ENCODE data around the gene DTNBP1.

The DTNBP1 gene

DNA sequence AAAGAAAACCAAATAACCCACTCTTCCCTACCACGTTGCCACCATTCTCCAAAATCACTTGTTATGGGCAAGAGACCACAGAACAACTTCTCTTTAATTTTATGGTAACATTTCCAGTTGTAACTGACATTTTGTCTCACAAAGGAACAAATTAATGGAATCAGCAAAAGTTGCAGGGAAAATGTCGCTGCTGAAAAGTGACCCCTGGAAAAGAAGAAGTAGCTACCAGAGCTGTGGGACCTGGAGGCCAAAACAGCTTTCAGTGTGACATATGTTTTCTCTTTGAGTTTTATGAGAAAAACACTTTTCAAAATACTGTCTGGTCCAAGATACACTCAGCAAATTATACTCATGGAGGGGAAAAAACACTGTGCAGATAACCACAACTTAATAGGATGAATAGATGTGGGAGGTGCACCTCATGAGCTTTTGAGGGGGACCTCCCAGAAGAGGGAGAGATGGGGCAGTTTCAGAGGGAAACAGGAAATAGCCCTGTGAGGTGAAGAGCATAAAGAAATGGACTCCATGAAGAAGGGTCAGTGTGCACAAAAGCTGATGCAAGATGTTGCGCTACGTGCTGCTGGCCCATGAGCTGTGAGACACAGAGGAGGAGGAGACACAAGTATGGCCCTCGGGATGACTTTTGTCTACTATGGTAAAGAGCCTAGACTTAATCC lies 87.3 kb downstream of the DTNBP1 start:
- TF ChIP-seq, protein P1, sequence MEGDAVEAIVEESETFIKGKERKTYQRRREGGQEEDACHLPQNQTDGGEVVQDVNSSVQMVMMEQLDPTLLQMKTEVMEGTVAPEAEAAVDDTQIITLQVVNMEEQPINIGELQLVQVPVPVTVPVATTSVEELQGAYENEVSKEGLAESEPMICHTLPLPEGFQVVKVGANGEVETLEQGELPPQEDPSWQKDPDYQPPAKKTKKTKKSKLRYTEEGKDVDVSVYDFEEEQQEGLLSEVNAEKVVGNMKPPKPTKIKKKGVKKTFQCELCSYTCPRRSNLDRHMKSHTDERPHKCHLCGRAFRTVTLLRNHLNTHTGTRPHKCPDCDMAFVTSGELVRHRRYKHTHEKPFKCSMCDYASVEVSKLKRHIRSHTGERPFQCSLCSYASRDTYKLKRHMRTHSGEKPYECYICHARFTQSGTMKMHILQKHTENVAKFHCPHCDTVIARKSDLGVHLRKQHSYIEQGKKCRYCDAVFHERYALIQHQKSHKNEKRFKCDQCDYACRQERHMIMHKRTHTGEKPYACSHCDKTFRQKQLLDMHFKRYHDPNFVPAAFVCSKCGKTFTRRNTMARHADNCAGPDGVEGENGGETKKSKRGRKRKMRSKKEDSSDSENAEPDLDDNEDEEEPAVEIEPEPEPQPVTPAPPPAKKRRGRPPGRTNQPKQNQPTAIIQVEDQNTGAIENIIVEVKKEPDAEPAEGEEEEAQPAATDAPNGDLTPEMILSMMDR (conservative IDR thresholded peaks at IDR 0.05): no peak
- no peak overlapping the region for H3K27ac ChIP-seq

DNA sequence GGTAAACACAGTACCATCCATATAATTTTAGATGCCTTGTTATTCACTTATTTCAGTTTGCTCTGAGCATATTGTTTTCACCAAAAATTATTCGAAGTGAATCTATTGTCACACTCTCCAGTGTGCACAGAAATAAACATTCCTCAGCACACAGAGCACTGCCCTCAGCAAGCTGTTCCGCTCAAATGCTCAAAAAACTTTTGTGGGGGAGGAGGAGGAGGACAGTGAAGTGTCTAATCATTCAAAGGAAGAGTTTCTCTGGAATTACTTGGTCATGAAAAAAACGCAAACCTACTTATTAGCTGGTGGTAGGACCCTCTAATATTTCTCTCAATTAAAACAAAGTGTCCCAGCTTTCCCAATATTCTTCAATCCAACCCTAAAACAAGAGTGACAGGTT lies 88.3 kb downstream of the DTNBP1 start:
- no peak overlapping the region for H3K27ac ChIP-seq
- TF ChIP-seq, protein P1 (conservative IDR thresholded peaks at IDR 0.05): no peak

DNA sequence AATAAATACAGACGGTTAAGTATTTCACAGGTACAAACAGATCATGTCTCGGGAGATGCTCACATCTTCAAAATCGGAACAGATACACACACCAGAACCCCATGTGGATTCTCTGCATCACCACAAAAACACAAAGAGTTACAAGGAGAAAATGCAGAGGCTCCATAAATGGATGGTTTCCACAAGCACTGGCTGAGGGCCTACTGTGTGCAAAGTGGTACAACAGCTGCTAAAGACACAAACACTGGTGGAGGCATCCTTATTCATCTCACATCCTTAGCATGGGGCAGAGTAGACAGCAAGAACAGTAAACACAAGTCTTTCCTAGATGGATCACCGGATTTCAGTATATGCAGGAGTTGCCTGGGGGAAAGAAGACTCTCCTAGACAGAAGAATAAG lies 88.8 kb downstream of the DTNBP1 start:
- TF ChIP-seq, protein P1 (conservative IDR thresholded peaks at IDR 0.05): no peak
- H3K27ac ChIP-seq: no peak overlapping the region

DNA sequence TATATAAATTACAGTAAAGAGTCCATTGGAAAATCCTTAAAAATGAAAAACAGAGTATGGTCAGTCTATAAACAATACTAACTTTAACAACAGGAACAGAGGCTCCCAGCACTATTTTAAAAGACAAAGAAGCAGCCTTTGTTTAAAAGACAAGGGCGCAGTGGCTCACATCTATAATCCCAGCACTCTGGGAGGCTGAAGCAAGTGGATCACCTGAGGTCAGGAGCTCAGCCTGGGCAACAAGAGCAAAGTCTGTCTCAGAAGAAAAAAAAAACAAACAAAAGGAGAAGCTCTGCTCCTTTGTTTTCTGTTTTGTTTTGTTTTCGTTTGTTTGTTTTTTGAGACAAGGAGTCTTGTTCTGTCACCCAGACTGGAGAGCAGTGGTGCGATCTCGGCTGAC lies 89.4 kb downstream of the DTNBP1 start:
- no peak overlapping the region for H3K27ac ChIP-seq
- TF ChIP-seq, protein P1 (conservative IDR thresholded peaks at IDR 0.05): no peak

DNA sequence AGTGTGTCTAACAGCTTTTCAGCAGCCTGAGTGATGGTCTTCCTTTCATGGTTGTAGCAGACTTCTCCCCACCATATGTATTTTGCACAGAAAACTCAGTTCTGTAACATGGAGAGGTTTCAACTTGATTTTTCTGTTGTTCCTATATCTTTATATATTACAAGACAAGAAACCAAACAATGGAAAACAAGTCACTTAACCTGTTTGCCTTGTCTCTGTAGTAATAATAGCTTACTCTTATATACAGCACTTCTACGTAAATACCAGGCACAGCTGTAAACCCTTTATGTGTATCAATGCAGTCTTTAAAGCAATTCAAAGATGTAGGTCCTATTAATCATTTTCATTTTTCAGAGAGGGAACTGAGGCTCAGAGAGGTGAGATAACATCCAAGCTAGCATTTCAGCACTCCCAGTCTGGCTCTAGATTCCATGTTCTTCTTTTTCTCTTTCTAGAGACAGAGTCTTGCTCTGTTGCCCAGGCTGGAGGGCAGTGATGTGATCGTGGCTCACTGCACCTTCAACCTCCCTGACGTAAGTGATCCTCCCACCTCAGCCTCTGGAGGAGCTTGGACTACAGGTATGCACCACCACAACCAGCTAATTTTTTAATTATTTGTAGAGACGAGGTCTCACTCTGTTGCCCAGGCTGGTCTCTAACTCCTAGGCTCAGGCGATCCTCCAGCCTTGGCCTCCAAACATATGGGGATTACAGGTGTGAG lies 90.4 kb downstream of the DTNBP1 start:
- H3K27ac ChIP-seq: no peak overlapping the region
- TF ChIP-seq, protein P1 (conservative IDR thresholded peaks at IDR 0.05): no peak

DNA sequence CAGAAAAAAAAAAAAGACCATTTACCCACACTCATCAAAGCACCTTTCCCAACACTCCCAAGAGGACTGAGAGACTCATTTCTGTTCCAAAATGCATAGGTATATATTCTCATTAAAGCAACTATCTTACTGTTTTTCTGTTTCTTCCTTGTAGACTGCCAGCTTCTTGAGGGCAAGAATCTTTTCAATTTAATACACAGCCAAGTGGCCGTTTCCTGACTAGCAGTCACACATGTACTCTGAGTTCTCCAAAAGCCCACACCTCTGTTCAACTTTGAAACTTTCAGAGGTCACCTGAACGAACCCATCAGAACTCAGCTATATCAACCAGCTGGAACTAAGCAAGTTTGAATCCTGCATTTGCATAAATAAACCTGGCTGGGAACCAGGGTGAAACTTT lies 92.7 kb downstream of the DTNBP1 start:
- H3K27ac ChIP-seq: no peak overlapping the region
- TF ChIP-seq, protein P1 (conservative IDR thresholded peaks at IDR 0.05): no peak

DNA sequence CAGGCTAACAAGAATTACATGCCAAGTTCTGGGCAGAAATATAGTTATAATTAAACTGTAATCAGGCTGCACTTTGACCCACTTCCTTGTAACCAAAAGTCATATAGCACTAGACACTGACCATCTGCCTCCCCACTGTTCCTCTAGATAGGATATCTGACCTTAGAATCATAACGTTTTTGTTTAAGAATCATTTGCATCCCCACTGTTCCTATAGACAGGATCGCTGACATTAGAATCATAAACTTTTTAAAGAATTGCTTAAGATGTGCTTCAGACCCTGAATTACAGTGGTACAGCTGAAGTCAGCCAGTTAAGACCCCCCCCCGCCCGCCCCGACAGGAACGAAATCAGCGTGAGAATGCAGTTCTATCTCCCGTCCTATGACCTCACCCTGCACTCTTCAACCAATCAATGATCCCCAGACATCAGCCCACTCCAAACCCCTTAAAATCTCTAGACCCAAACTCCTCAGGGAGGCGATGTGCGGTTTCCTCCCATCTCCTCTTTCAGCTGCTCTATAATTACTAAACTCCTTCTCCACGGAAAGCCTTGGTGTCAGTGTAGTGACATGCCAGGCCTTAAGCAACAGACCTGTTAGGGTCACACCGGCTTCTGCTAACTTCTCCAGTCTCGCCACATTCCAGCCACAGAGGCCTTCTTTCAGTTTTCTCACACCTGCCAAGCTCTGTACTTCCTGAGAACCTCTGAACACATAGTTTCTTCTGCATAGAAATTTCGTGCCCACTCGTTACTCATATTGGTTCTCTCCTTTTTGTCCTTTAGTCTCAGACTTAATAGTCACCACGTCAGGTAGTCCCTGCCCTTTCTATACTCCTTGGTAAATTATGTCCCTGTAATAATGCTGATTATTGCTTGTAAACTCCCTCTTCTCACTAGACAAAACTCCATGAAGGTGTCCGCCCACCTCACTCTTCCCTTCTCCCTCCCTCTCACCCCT lies 93.5 kb downstream of the DTNBP1 start:
- TF ChIP-seq, protein P1 (conservative IDR thresholded peaks at IDR 0.05): no peak
- no peak overlapping the region for H3K27ac ChIP-seq
